GM12872 (cell line): ENCODE results near the gene PPP1CA.

Source experiments
- CTCF ChIP-seq: IDR thresholded peaks from 3 replicates; pipeline ENCODE4 v1.5.1; 2011; ENCODE audit warnings: low read depth, mild to moderate bottlenecking, low read length, moderate library complexity; ENCODE audit not compliant: insufficient read depth

Gene PPP1CA

DNA sequence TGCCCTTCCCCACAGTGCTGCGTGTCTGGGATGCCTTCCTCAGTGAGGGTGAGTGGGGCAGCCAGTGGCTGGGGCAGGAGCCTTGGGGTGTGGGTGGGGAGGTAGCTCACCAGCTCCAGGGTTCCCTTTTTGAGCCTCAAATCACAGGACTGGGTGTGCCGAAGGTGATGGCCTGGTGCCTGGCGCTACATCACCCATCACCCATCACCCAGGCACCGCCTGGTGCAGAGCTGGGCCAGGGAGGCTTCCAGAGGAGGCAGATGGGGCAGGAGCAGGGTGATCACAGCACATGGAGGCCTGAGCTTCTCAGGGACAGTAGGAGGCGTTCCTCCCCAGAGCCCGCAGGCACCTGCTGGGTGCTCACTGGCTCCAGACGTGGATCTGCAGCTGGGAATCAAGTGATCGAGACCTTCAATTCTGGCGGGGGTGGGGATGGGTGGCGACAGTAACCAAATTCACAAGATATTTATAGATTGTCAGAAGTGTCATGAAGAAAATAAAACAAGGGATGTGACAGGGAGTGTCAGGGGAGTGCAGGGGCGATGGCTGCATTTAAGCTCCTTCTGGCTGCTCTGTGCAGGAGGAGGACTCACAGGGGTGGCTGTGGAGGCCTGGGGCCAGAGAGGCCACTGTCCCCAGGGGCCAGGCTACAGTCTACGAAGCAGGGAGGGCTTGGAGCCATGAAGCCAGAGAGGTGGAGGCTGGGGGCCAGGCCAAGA lies 5.5 kb upstream of the PPP1CA start:
- TF ChIP-seq CTCF: 0 out of 3 replicates have a peak, but pooled peaks have one; percentile 1

- TF ChIP-seq CTCF: no peak
Observed at GRCh38 chr11:67406420-67406968, 4.8 kb upstream of the PPP1CA start.

DNA sequence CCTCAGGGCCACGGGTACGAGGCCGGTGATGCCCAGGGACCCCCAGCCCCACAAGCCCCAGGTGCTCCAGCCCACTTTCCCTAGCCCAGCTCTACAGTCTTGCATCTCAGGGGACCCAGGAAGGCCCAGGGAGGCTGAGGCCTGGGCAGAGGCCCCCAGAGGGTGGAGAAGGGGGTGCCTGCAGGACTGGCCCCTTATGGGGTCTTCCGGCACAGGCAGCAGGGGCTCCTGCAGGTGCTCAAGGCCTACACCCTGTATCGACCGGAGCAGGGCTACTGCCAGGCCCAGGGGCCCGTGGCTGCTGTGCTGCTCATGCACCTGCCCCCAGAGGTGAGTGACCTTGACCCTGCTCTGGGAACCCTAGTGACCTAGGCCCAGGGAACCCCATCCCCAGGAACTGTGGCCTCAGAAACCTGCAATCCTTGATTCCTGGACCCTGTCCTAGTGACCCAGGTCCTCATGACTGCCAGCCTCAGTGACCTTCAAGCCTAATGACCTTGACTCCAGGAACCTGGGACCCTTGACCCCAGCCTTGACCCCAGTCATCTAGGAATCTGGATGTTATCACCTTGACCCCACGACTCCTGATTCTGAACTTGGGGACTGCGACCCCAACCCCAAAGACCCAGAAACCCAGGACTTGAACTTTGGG lies 4.2 kb upstream of the PPP1CA start:
- no peak for TF ChIP-seq CTCF

DNA sequence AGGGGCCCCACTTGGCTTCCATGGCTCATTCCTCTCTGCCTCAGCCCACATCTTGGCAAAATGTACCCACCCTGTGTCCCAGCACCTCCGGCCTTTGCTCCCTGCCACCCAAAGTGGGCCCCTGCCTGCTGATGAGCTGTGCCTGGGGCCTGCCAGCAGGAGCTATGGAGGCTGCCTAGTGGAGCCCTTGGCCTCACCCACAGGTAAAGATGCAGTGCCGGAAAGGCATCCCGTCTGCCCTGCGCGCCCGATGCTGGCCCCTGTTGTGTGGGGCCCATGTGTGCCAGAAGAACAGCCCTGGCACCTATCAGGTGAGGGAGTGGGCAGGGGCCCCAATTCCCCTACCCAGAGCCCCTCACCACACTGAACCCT lies 3.5 kb upstream of the PPP1CA start:
- TF ChIP-seq CTCF: no peak

DNA sequence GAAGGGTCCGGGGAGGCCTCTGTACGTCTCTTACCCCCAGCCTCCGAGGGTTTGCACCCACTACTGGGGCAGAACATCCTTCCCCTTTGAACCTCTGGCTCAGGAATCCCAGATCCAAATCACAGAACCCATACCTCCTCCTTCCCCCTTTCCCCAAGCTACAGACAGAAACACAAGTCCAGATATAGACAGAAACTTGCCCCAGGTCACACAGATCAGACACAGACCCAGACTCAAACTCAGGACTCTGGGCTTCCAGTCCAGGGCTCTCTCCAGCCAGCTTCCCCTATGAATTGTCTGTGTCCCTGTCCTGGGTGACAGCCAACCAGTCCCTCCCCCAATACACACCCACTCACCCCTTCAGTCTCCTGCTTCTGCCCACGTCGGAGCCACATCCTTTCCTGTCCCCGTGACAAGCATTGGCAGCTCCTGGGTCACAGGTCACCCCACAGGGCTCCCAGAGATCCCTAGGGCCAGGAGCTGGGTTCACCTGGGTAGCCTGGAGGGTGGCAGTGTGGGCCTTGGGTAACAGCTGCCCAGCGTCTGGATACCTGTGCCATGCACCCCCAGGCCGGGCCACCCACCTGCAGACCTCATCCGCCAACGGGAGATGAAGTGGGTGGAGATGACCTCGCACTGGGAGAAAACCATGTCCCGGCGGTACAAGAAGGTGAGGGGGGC lies 3.0 kb upstream of the PPP1CA start:
- TF ChIP-seq CTCF: no peak

DNA sequence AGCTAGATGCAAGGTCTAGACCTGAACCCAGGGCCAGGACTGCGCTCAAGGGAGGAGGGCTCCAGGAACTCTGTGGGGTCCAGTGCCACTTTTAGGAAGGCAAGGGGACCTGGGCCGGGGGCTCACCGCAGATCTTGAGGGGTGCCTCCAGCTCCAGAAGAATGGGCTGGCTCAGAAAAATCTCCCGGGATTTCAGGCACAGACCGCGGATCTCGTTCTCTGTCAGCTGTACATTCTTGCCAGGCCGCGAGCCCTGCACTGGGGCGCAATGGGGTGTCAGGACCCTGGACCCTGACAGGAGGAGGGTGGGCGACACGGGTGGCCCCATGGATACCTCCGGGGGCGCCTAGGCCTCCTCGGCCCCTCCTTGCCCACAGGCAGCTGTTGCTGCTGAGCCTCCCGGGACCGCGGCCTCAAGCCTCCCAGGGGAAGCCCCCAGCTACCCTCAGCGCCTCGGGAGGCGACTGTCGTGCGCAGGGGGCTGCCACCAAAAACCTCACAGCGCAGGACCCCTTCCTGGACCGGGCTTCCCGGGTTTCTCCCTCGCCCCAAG lies 640 bp downstream of the PPP1CA start:
- TF ChIP-seq CTCF: no peak

DNA sequence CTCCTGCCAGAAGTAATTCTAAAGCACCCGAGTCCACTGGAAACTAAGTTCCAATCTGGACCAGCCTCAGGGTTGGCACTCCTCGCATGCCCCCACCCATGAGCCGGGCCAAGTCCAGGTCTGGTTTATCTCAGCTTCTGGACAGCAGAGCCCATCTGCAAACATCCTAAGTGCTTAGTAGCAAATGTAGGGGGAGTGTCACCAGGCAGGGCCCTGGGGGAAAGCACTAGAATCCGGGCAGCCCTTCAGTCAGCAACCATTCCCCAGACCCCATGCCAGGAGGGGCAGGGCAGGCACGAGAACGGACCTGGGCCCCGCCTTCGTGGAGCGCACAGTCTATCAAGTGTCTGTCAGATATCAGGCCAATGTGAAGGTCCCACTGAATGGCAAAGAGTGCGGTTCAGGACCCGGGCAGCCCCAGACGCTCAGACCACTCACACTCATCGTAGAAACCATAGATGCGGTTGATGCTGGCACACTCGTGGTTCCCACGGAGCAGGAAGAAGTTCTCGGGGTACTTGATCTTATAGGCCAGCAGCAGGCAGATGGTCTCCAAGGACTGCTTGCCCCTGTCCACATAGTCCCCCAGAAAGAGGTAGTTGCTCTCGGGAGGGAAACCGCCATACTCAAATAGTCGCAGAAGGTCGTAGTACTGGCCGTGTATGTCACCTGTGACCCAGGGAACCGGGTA lies 1.3 kb downstream of the PPP1CA start:
- no peak for TF ChIP-seq CTCF
